Nephron (organoid): ENCODE measurements around the gene RNASE12.

Source experiments
- H3K27ac Mint-ChIP-seq, 3 experiments: 2 replicates each; pipeline ENCODE4 v1.8.0; 2020; ENCODE audit warnings: mixed read lengths in 3 of 3, mild to moderate bottlenecking in 2 of 3, moderate library complexity in 1 of 3
- H3K27me3 Mint-ChIP-seq: 2 replicates; pipeline ENCODE4 v1.8.0; 2021; ENCODE audit warnings: low read depth, mild to moderate bottlenecking, moderate library complexity, mixed read lengths
- H3K36me3 Mint-ChIP-seq: 2 replicates; pipeline ENCODE4 v1.8.0; 2020; ENCODE audit warnings: low read depth, mixed read lengths
- H3K4me1 Mint-ChIP-seq: 2 replicates; pipeline ENCODE4 v1.8.0; 2020; ENCODE audit warnings: mixed read lengths
- H3K4me3 Mint-ChIP-seq, 3 experiments: 2 replicates each; pipeline ENCODE4 v1.8.0; 2020; ENCODE audit warnings: mild to moderate bottlenecking in 3 of 3, mixed read lengths in 3 of 3, moderate library complexity in 2 of 3
- H3K9me3 Mint-ChIP-seq: 2 replicates; pipeline ENCODE4 v1.8.0; 2020; ENCODE audit warnings: mixed read lengths
- CTCF ChIP-seq, 3 experiments: fragments of 200-600 bp; sonication (generic); IDR thresholded peaks; one replicate each; pipeline ENCODE4 v1.5.0; 2021; ENCODE audit warnings: antibody characterized with exemption in 3 of 3; ENCODE audit not compliant: unreplicated experiment in 3 of 3

RNASE12 gene

GRCh38 chr14:20564501-20564997 lies 26.6 kb downstream of the RNASE12 start:
- Mint-ChIP-seq H3K27ac (no peak overlapping the region), H3K4me1 (no peaks in the 10 kb centered on the region), H3K36me3 (no peaks in the 10 kb centered on the region), H3K9me3 (peaks cover 16% of the 10 kb centered on the region), H3K4me3 (no peak overlapping the region), H3K27me3 (no peaks in the 10 kb centered on the region)
- TF ChIP-seq CTCF (IDR thresholded peaks at IDR 0.05; ENCODE audit: unreplicated experiment in 3 of 3), result no peak

DNA sequence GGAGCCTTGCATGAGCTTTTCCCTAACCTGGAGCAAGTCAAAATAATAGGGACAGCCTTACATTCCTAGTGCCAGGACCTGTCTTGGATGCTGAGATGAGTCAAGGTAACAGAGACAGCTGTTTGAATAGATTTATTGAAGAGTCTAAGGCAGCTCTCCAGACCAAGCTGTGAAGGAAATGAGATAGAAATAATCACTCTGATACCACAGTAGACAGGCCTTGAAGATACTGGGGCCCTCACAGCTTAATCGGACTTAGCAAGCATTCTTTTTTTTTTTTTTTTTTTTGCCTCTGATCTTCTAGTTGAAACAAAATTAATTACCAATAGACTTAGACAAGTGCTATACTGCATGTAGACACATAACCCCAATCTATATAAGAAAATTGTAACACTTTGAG lies 27.2 kb downstream of the RNASE12 start:
- no peaks in the 10 kb centered on the region for H3K27me3 Mint-ChIP-seq
- H3K36me3 Mint-ChIP-seq, result no peaks in the 10 kb centered on the region
- no peak for TF ChIP-seq CTCF (IDR thresholded peaks at IDR 0.05; ENCODE audit: unreplicated experiment in 3 of 3)
- H3K9me3 Mint-ChIP-seq, result peaks cover 12% of the 10 kb centered on the region
- H3K4me1 Mint-ChIP-seq, result no peaks in the 10 kb centered on the region
- H3K4me3 Mint-ChIP-seq, result no peak overlapping the region
- no peak overlapping the region for H3K27ac Mint-ChIP-seq

GRCh38 chr14:20560961-20561360 lies 30.2 kb downstream of the RNASE12 start, which contains the start of gene RNASE9:
Gene RNASE9 (minus strand): TSS chr14:20561047.
- H3K27ac Mint-ChIP-seq, result no peak within 1 kb of the TSS

DNA sequence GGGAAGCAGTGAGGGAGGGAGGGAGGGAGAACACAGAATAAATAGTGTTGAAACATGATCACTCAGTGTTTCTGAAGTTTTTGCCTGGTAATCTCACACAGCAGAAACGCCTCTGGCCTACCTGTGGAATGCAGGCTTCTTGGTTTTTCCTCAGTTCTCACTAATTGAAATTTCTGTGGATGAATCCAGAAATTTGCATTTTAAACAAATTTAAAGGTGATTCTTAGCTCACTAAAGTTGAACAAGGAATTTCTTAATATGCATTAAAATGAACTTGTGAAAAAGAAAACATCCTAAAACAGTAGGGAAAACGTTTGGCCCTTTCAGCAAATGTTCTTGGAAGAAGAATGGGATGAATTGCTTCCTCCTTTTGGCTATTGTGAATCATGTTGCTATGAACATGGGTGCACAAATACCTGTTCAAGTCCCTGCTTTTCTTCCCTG lies 31.7 kb downstream of the RNASE12 start:
- no peak for TF ChIP-seq CTCF (IDR thresholded peaks at IDR 0.05; ENCODE audit: unreplicated experiment in 3 of 3)
- Mint-ChIP-seq H3K36me3 (no peaks in the 10 kb centered on the region), H3K27me3 (no peaks in the 10 kb centered on the region), H3K4me1 (no peaks in the 10 kb centered on the region), H3K27ac (no peak overlapping the region), H3K4me3 (no peak overlapping the region), H3K9me3 (no peaks in the 10 kb centered on the region)

More at GRCh38 chr14:20560961-20561360, 30.2 kb downstream of the RNASE12 start, which contains the start of gene RNASE9:
- Mint-ChIP-seq H3K4me3 (no peak within 1 kb of the TSS), H3K36me3 (no peaks in the 10 kb centered on the region), H3K4me1 (no peaks in the 10 kb centered on the region), H3K9me3 (no peaks in the 10 kb centered on the region), H3K27me3 (no peaks in the 10 kb centered on the region)
- no peak for TF ChIP-seq CTCF (IDR thresholded peaks at IDR 0.05; ENCODE audit: unreplicated experiment in 3 of 3)

DNA sequence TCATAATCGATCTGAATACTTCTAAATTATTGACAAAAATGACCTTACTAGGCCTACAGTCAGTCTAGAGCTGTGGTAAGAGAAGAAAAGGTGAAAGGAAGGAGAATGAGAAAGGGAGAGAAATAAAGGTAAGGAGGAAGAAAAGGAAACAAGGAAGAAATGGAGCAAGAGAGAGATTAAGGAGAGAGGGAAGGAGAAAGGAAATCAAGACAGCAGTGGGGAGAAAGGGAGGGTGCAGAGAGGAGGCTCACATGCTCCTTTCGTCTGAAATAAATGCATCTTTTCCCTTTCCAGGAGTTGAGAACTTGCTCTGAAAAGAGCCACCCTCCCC lies 34.0 kb downstream of the RNASE12 start:
- H3K27ac Mint-ChIP-seq, result no peak overlapping the region
- TF ChIP-seq CTCF (IDR thresholded peaks at IDR 0.05; ENCODE audit: unreplicated experiment in 3 of 3), result no peak
- no peaks in the 10 kb centered on the region for H3K36me3 Mint-ChIP-seq
- H3K9me3 Mint-ChIP-seq, result no peaks in the 10 kb centered on the region
- no peaks in the 10 kb centered on the region for H3K4me1 Mint-ChIP-seq
- H3K27me3 Mint-ChIP-seq, result no peaks in the 10 kb centered on the region
- H3K4me3 Mint-ChIP-seq, result no peak overlapping the region

DNA sequence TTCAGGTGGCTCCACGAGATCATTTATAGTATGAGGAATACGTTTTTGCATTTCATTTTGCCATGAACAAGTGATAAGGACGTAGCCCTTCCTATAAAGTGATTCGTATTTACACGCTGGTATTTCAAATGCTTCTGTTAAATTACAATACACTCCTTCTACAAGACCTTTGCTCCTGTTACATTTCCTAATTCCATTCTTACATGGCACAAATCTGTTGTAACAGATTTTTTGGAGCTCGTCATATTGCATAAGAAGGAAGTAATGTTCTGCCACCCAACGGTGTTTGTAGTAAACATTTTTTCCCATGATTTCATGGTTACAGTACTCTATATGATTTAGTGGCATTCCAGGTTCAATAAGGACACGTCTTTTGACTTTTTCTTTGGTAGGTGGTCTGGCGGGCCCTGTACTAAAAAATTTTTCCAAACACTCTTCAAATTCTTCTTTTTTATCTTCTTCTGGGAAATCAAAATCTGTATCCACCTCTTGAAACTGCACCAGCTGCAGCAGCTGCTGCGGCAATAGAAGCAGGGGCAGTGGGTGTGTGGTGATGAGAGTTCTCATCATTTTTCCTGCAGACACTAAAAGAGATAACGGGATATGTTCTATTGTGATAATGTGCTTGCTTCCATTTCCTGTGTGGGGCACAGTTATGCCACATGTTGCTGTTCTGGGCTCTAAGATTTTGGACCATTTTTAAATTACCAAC lies 34.5 kb downstream of the RNASE12 start:
- TF ChIP-seq CTCF (IDR thresholded peaks at IDR 0.05; ENCODE audit: unreplicated experiment in 3 of 3), result no peak
- Mint-ChIP-seq H3K27me3 (no peaks in the 10 kb centered on the region), H3K36me3 (no peaks in the 10 kb centered on the region), H3K4me3 (no peak overlapping the region), H3K4me1 (no peaks in the 10 kb centered on the region), H3K9me3 (no peaks in the 10 kb centered on the region), H3K27ac (no peak overlapping the region)
